ENCODE data around the gene BAZ1A. TPM values are rescaled to one million over a fixed set of nuclear protein-coding genes. Genes with fewer than 3 reads are reported as not detected.

BAZ1A gene
- total RNA-seq, 1 experiment from 2014 or later, result 17.8 TPM

GRCh38 chr14:34872822-34873588, 2.2 kb downstream of the BAZ1A start:
- Histone ChIP-seq H2BK20ac (ENCODE audit: low read depth, low read length, poor library complexity, severe bottlenecking) (no peak overlapping the region), H4K20me1 (ENCODE audit: control insufficient read depth, insufficient read depth, insufficient read length) (no peaks in the 10 kb centered on the region), H3K79me2 (ENCODE audit: insufficient read depth, low read length) (peaks cover 2% of the 10 kb centered on the region; the same call in 1 of the 2 replicates), H3K14ac (ENCODE audit: insufficient read depth, low read length) (no peak overlapping the region), H4K91ac (ENCODE audit: insufficient read length, low read depth, low read length) (no peak overlapping the region), H2BK12ac (ENCODE audit: insufficient read length, low read depth, low read length) (no peak overlapping the region), H2BK120ac (ENCODE audit: low read depth, low read length, poor library complexity, severe bottlenecking) (no peak overlapping the region), H3K9ac (ENCODE audit: extremely low read depth, insufficient read length, low read length) (peak overlapping the region; percentile 27), H2BK5ac (ENCODE audit: insufficient read length, low read length) (no peak overlapping the region), H4K8ac (replicated peaks; ENCODE audit: insufficient read length, low read depth, low read length) (no peak overlapping the region), H4K5ac (ENCODE audit: insufficient read length, low read depth, low read length) (no peak overlapping the region), H3K4ac (ENCODE audit: low read depth, low read length) (no peak overlapping the region), H3K27ac (ENCODE audit: insufficient read length, low read depth, low read length) (no peak overlapping the region), H2AFZ (ENCODE audit: low read length) (no peak overlapping the region), H3K4me1 (ENCODE audit: insufficient read depth, low read length) (no peaks in the 10 kb centered on the region), H3K27me3 (ENCODE audit: insufficient read depth, low read length) (no peaks in the 10 kb centered on the region), H3K18ac (ENCODE audit: insufficient read length, low read depth, low read length) (no peak overlapping the region), H2AK5ac (ENCODE audit: insufficient read length, low read length) (no peak overlapping the region), H3K56ac (ENCODE audit: insufficient read length, low read depth, low read length) (no peak overlapping the region), H3T11ph (ENCODE audit: low read length) (no peak overlapping the region), H3K79me1 (ENCODE audit: insufficient read depth, low read depth, low read length, poor library complexity, severe bottlenecking) (no peaks in the 10 kb centered on the region), H3K23me2 (ENCODE audit: insufficient read length, low read depth, low read length, poor library complexity, severe bottlenecking) (peaks cover 6% of the 10 kb centered on the region), H3K9me3 (ENCODE audit: control insufficient read depth, low read depth, low read length) (no peaks in the 10 kb centered on the region), H2BK15ac (ENCODE audit: low read depth, low read length) (no peak overlapping the region), H3K4me2 (ENCODE audit: insufficient read depth, insufficient read length, low read length) (peak overlapping the region; percentile 69), H3K23ac (ENCODE audit: insufficient read length, low read depth, low read length) (no peak overlapping the region)
- peak overlapping the region; percentile 84 to 89 for H3K4me3 Mint-ChIP-seq
- H3K27ac Mint-ChIP-seq, result peak overlapping the region in 1 of 3 experiments; percentile 11; a peak in 1 of 7 replicates
- DNase-seq, result peak; percentile 75
- H3K27me3 Mint-ChIP-seq (ENCODE audit: low read depth), result peaks cover 13% of the 10 kb centered on the region
- WGBS (ENCODE audit: extremely low coverage, insufficient read length, low lambda C conversion rate), result no CpG with 5 or more reads among the region's 19 CpGs
- H3K4me1 Mint-ChIP-seq, result peaks cover 18 to 23% of the 10 kb centered on the region in 2 experiments
- no peak for TF ChIP-seq CTCF (conservative IDR thresholded peaks at IDR 0.05)
- no peaks in the 10 kb centered on the region for H3K9me3 Mint-ChIP-seq
- peaks cover 0 to 5% (median 0%) of the 10 kb centered on the region in 3 experiments; a peak in 3 of 7 replicates for H3K36me3 Mint-ChIP-seq (ENCODE audit: insufficient read depth in 1 of 3, low read depth in 3 of 3)
